ENCODE results near the gene RBM15B. TPM values are rescaled to one million over a fixed set of nuclear protein-coding genes. Genes with fewer than 3 reads are reported as not detected.

Gene RBM15B
- total RNA-seq, 1 experiment from 2014 or later = 33.7 TPM

DNA sequence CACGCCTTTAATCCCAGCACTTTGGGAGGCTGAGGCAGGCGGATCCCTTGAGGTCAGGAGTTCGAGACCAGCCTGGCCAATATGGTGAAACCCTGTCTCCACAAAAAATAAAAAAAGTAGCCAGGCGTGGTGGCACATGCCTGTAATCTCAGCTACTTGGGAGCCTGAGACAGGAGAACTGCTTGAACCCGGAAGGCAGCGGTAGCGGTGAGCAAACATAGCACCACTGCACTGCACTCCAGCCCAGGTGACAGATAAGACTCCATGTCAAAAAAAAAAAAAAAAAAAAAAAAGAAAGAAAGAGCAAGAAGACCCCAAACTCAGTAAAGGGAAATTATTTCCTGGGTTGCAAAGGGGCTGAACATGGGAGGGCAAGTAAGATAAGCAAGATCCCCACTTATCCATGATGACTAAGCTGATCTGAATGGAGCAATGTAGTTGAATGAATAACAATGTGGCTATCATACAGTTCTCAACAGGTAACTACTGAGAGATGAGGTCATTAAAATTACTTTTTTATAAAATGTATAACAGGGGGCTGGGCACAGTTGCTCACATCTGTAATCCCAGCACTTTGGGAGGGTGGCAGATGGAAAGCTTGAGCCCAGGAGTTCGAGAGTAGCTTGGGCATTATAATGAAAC is 46.0 kb downstream of the RBM15B start:
- Mint-ChIP-seq H3K9me3 (ENCODE audit: unreplicated experiment) (no peaks in the 10 kb centered on the region), H3K36me3 (ENCODE audit: insufficient read depth, unreplicated experiment) (peaks cover 38% of the 10 kb centered on the region), H3K4me3 (ENCODE audit: unreplicated experiment) (no peak overlapping the region), H3K4me1 (ENCODE audit: low read depth, unreplicated experiment) (no peaks in the 10 kb centered on the region), H3K27me3 (ENCODE audit: insufficient read depth, unreplicated experiment) (no peaks in the 10 kb centered on the region), H3K27ac (ENCODE audit: unreplicated experiment) (no peak overlapping the region)
- Histone ChIP-seq H3K4me1 (no peaks in the 10 kb centered on the region), H3K27me3 (replicated peaks; ENCODE audit: control insufficient read depth, insufficient read depth, low read length) (no peaks in the 10 kb centered on the region), H3K9me3 (no peaks in the 10 kb centered on the region), H3K36me3 (ENCODE audit: control insufficient read depth, insufficient read depth, low read length) (no peaks in the 10 kb centered on the region), H3K4me3 (ENCODE audit: low read depth, low read length) (no peak overlapping the region)
- intact Hi-C loops (cut with micrococcal nuclease; ENCODE audit: unreplicated experiment) = no loop called here
- TF ChIP-seq, protein P1, sequence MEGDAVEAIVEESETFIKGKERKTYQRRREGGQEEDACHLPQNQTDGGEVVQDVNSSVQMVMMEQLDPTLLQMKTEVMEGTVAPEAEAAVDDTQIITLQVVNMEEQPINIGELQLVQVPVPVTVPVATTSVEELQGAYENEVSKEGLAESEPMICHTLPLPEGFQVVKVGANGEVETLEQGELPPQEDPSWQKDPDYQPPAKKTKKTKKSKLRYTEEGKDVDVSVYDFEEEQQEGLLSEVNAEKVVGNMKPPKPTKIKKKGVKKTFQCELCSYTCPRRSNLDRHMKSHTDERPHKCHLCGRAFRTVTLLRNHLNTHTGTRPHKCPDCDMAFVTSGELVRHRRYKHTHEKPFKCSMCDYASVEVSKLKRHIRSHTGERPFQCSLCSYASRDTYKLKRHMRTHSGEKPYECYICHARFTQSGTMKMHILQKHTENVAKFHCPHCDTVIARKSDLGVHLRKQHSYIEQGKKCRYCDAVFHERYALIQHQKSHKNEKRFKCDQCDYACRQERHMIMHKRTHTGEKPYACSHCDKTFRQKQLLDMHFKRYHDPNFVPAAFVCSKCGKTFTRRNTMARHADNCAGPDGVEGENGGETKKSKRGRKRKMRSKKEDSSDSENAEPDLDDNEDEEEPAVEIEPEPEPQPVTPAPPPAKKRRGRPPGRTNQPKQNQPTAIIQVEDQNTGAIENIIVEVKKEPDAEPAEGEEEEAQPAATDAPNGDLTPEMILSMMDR (IDR thresholded peaks at IDR 0.05; ENCODE audit: insufficient read depth in 1 of 2, low read depth in 1 of 2, low read length in 1 of 2, severe bottlenecking in 1 of 2, unreplicated experiment in 1 of 2) = no peak
- ChIA-PET CTCF (interaction anchor here (0.5 to 0.6 kb wide), 2 partner anchors 52 to 177 kb away, joined by 3 to 4 read pairs; partner anchors contain the start of gene MANF), POLR2A (no interaction called here)
- DNase-seq = no peak
- no TSS peak for BruUV-seq (replicated peaks)

DNA sequence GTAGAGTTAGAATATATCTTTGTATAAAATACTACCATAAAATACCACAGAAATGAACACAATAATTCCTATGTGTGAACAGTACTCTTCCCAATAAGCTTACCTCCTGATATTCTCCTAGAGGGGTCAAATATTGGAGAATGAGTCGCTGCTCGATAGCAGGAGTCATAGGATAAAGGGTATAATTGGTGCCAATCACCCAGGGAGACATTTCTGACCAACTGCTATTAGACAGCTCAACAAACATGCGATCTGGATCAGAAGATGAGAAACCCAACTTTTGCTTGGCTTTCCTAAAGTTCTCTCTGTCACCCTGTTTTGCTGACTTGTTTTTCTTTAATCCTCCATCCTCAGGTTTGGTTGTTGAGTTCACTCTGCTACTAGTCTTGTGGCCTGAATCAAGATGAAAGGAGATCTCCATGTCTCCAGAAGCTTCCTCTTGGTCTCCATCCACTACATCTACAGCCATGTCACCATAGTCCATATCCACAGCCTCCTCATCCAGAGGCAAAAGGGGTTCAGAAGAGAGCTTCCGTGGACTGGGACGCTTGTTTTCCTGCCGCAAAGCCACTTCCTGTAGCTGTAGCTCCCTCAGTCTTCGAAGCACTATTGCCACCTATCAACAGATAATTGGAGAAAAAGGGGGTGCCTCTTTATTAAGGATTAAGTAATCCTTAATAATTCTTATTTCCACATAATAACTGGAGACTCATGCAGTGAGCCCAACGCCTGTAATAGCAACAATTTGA is 50.4 kb downstream of the RBM15B start:
- DNase-seq = no peak
- Histone ChIP-seq H3K36me3 (ENCODE audit: control insufficient read depth, insufficient read depth, low read length) (no peaks in the 10 kb centered on the region), H3K27me3 (replicated peaks; ENCODE audit: control insufficient read depth, insufficient read depth, low read length) (no peaks in the 10 kb centered on the region), H3K4me1 (no peaks in the 10 kb centered on the region), H3K9me3 (no peaks in the 10 kb centered on the region), H3K4me3 (ENCODE audit: low read depth, low read length) (no peak overlapping the region)
- H3K27ac Mint-ChIP-seq (ENCODE audit: unreplicated experiment) = no peak overlapping the region
- ChIA-PET CTCF (no interaction called here), POLR2A (interaction anchor here (0.6 kb wide), 1 partner anchor 59 kb away, joined by 10 read pairs; no protein-coding TSS in a partner anchor)
- BruUV-seq (replicated peaks) = no TSS peak
- no peaks in the 10 kb centered on the region for H3K9me3 Mint-ChIP-seq (ENCODE audit: unreplicated experiment)
- H3K36me3 Mint-ChIP-seq (ENCODE audit: insufficient read depth, unreplicated experiment) = peaks cover 35% of the 10 kb centered on the region
- H3K4me3 Mint-ChIP-seq (ENCODE audit: unreplicated experiment) = no peak overlapping the region
- H3K27me3 Mint-ChIP-seq (ENCODE audit: insufficient read depth, unreplicated experiment) = no peaks in the 10 kb centered on the region
- TF ChIP-seq, protein P1 (IDR thresholded peaks at IDR 0.05; ENCODE audit: insufficient read depth in 1 of 2, low read depth in 1 of 2, low read length in 1 of 2, severe bottlenecking in 1 of 2, unreplicated experiment in 1 of 2) = no peak
- H3K4me1 Mint-ChIP-seq (ENCODE audit: low read depth, unreplicated experiment) = no peaks in the 10 kb centered on the region
- intact Hi-C loops (cut with micrococcal nuclease; ENCODE audit: unreplicated experiment) = no loop called here

DNA sequence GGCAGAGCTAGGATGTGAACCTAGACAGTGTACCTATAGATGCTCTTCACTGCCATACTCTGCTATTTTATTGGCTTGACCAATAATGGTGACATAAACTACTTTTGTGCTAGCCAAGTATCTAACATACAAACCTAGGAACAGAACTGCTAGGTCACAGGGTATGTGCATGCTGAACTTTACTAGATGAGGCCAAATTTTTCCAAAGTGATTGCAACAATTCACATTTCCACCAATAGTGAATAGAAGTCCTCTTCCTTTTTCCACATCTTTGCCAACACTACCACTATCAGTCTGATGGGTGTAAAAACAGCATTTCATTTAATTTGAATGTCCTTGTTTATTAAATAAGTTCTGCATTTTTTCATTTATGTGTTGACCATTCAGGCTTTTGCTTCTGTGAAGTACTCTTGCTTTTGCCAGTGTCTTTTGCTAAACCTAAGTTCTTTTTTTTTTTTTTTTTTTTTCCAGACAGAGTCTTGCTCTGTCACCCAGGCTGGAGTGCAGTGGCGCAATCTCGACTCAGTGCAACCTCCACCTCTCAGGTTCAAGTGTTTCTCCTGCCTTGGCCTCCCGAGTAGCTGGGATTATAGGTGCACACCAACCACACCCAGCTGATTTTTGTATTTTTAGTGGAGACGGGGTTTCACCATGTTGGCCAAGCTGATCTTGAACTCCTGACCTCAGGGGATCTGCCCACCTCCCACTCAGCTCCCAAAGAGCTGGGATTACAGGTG is 54.6 kb downstream of the RBM15B start:
- H3K27ac Mint-ChIP-seq (ENCODE audit: unreplicated experiment) = no peak overlapping the region
- no peaks in the 10 kb centered on the region for H3K27me3 Mint-ChIP-seq (ENCODE audit: insufficient read depth, unreplicated experiment)
- POLR2A ChIA-PET = interaction anchor here (0.5 kb wide), 1 partner anchor 54 kb away, joined by 3 read pairs; the partner anchor contains the start of gene DCAF1
- no peak overlapping the region for H3K4me3 Mint-ChIP-seq (ENCODE audit: unreplicated experiment)
- no peaks in the 10 kb centered on the region for H3K4me1 ChIP-seq
- H3K4me3 ChIP-seq (ENCODE audit: low read depth, low read length) = no peak overlapping the region
- no peak for DNase-seq
- CTCF ChIA-PET = no interaction called here
- no TSS peak for BruUV-seq (replicated peaks)
- no peaks in the 10 kb centered on the region for H3K27me3 ChIP-seq (replicated peaks; ENCODE audit: control insufficient read depth, insufficient read depth, low read length)
- no peaks in the 10 kb centered on the region for H3K9me3 ChIP-seq
- H3K36me3 ChIP-seq (ENCODE audit: control insufficient read depth, insufficient read depth, low read length) = no peaks in the 10 kb centered on the region
- H3K36me3 Mint-ChIP-seq (ENCODE audit: insufficient read depth, unreplicated experiment) = peaks cover 31% of the 10 kb centered on the region
- intact Hi-C loops (cut with micrococcal nuclease; ENCODE audit: unreplicated experiment) = no loop called here
- H3K9me3 Mint-ChIP-seq (ENCODE audit: unreplicated experiment) = no peaks in the 10 kb centered on the region
- TF ChIP-seq, protein P1 (IDR thresholded peaks at IDR 0.05; ENCODE audit: insufficient read depth in 1 of 2, low read depth in 1 of 2, low read length in 1 of 2, severe bottlenecking in 1 of 2, unreplicated experiment in 1 of 2) = no peak
- H3K4me1 Mint-ChIP-seq (ENCODE audit: low read depth, unreplicated experiment) = peaks cover 7% of the 10 kb centered on the region
